Retina (tissue), 1 donor: ENCODE data around the gene SEMA3C.

Source experiments
- DNase-seq: peaks from one replicate; pipeline ENCODE4 v3.0.0-alpha.2; 2016

Gene SEMA3C

DNA sequence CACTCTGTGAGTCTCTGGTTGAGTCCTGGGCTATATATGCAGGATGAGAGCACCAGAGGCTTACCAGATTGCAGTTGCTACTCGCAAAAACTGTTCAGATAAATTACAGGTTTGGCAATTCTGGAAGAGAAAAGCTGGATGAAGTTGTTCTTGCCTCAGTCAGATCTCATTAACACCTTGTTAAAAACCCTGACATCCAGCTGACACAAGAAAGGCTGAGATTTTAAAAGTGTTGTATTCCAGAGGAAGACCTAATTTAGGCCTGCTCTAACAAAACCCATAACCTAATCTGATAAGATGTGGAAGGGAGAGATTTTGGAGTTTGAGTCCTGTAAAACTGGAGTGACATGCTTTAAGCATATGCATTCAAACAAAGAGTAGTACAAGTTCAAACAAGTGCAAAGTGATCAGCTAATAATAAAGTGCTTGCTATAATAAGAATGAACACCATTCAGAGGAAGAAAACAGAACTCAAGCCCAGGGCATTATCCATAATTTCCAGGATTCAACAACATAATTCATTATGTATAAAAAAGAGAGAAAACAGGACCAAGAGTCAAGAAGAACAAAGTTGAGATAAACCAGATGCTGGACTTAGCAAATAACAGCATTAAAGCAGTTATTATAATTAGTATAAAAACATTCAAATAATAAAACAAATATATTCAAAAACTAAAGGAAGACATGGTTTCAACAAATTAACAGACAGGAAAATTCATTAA is 144.9 kb downstream of the SEMA3C start:
- DNase-seq: no peak

GRCh38 chr7:80772347-80772993 is 146.4 kb downstream of the SEMA3C start:
- DNase-seq: no peak

GRCh38 chr7:80771523-80771922 is 147.3 kb downstream of the SEMA3C start:
- no peak for DNase-seq

- no peak for DNase-seq
Measured at GRCh38 chr7:80770675-80771081, 148.2 kb downstream of the SEMA3C start.

- no peak for DNase-seq
Measured at GRCh38 chr7:80770061-80770460, 148.8 kb downstream of the SEMA3C start.

- no peak for DNase-seq
Measured at GRCh38 chr7:80768756-80769155, 150.1 kb downstream of the SEMA3C start.

GRCh38 chr7:80767654-80768053 is 151.2 kb downstream of the SEMA3C start:
- DNase-seq: no peak

- DNase-seq: no peak
Measured at GRCh38 chr7:80766724-80767123, 152.1 kb downstream of the SEMA3C start.

DNA sequence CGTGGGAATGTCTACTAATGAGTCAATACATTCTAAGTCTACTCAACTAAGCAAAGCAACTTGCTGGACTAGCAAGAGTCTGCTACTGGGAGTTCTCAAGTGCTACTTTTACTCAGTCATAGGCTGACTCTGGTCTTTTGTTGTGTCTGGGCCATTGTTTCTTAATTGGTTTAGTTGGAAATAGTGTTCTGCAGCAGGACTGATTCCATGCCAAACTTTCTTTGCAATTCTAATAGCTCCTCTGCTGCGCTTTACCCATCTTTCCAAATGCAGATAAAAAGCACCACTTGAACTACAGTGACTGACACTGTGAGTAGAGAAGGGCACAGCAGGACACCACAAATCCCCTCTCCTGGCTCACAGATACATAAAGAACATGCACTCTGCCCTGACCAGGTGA is 154.7 kb downstream of the SEMA3C start:
- no peak for DNase-seq

DNA sequence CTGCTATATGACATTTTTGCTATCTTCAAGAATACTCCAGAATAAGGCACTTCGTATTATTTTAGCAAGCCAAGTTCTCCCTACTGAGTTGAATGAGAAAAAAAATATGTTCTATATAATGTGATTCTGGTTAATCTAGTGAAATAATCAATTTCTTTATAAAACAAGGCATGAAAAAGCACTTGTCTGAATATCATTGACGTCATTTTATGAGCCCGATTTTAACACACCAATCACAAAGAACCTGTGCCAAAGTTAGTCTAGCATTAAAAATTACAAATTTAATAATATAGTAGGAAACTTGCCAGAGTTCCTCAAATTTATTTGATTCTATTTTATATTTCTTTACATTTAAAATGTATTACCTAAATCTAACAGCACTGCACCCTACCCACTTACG is 155.1 kb downstream of the SEMA3C start:
- no peak for DNase-seq

DNA sequence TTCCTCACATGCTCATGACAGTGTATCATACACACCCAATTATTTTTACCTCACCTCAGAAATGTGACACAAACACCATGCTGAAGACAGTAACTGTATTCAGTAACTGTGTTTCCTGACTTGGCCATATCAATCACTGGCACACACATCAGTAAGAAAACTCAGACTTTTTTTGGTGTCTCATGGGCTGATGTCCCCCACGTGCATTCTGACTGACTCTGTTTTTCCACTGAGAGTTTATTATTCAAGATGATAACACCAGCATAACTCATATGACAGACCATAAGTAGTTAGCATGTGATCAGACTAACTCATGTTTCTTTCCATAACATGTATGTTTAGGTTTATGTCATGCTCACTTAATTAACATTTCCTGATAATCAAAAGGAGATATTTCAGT is 155.6 kb downstream of the SEMA3C start:
- no peak for DNase-seq

- no peak for DNase-seq
Measured at GRCh38 chr7:80760292-80760691, 158.6 kb downstream of the SEMA3C start.

- DNase-seq: no peak
Measured at GRCh38 chr7:80752954-80753690, 165.7 kb downstream of the SEMA3C start.

DNA sequence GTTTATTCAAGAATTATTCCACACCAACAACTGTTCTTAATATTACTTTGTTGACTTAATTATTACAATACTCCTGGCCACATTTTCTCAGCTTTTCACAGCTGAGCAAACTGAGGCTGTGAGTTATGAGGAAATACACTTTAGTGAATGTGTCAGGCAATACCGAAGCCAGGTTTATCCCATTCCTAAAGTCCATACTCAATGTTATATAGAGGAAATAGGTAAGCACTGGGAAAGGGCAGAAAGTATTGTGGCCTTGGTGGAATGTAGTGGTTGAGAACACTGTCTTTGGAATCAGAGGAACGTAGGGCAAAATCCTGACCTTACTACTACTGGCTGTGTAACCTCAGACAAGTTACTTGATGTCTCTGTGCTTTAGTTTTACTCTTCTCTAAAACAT is 169.6 kb downstream of the SEMA3C start:
- no peak for DNase-seq

DNA sequence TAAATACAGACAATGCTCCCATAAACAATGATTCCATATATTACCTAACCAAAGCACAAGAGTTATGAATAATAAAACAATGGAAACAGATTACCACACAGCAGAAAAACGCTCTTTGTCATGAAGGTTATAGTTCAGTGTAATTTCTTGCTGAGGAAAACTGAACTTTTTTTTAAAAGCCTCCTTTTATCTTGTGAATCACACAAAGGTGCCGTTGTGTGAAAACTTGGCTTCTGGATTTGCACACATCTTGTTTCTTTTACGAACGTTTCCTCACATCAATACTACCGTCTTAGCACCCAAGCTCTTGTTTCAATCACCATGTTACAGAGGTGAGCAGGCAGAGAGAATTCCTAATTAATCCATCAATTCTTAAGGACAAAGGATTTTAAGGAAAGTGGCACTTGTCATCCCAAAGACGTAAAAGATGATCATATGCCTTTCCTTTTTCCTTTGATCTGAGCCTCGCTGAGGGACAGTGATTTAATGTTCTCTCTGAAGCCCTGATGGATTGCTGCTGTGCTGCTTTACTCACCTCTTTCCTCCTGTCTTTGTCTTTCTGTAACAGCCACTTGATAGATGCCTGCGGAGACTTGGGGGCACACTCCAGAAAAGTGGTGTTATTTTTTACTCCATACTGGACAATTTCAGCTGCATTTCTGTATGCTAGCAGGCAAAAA is 170.3 kb downstream of the SEMA3C start:
- peak; percentile 40 for DNase-seq

DNA sequence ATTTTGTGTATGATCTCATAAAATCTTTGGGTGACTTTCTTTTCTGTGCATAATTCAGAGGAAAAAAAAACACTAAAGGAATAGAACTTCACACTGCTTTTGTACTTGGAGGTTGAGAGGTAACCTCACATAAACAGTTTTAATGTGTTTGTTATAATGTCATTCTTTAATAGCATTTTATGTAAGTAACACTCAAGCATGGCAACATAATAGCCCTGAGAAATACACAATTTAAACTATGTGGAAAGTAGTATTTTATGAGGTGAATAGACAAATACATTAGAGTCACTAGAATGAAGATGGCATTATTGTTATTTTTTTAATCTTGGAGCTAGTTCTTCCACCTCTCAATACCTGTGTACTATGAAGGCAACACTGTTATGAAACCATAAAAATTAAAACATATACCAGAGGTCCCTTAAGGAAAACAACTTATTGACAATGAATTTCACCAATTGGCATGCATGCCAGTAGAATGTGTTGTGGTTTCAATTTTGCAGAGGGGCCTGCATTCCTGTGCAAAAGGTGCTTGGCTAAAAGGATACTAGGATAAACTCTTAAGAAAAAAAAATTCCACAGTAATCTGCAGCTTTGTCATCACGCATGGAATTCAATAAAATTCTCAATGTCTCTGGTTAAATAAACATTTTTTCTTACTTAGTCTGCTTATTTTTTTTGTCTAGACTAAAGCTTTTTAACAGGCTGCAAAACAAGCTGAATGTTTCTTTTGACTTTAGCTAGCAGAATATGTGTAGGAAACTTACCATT is 177.9 kb downstream of the SEMA3C start:
- no peak for DNase-seq

DNA sequence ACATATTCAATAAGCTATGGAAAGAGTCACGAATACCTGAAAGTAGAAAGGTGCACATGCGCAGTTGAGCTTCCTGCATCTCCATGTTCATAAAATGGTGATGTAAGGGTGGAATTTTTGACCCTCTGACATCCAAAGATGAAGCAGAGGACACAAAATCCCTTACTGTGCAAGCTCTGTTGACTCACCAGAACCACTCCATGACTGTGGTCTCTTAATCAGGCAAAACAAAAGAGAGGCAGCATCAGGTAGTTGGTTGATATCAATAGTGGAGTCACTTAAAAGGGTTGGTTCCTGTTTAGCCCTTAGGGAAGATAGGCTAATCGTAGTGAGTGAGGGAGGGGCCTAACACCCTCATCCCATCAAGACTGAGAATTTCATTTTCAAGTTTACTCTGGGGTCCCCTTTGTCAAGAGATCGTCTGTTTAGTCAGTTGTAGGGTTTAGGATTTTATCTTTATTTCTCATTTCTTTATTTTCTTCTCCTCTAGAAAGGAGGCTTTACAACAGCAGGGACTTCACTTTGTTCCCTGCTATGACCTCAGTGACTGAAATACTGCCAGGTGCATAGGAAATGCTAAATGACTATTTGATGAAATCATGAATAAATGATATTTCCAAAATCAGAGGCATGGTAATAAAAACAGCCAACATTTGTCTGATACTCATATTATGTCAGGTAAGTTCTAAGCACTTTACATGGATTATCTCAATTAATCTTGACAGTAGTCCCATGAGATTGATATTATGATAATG is 182.3 kb downstream of the SEMA3C start:
- DNase-seq: no peak

- no peak for DNase-seq
Measured at GRCh38 chr7:80735330-80735729, 183.5 kb downstream of the SEMA3C start.

GRCh38 chr7:80734011-80734410 is 184.8 kb downstream of the SEMA3C start:
- DNase-seq: no peak

DNA sequence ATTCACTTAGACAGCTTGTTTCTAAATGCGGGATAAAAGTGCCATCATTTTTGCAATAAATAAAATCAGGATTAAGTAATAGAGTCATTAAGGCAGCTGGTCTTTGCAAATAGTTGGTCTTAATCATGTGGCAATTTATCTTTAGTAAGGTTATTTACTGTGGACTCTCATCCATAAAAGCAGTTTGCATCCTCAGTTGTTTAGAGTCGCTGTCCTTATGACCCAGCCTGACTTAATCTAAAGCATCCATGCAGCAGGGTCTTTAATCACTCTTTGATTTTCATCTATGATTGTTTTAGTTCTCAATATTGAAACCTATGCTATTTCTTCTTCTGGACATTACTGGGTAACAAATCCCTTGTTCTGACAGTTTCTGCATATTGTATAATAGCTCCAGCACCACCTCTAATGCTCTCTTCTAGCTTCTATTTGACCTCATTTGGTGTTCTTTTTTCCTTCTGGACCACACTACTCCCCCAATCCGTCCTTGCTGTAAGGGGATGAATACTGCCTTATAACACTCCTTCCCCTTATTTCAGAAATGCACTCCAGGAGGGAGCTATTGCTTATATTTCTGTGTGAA is 185.4 kb downstream of the SEMA3C start:
- DNase-seq: no peak

GRCh38 chr7:80732630-80733029 is 186.2 kb downstream of the SEMA3C start:
- DNase-seq: no peak

- DNase-seq: no peak
Measured at GRCh38 chr7:80731281-80731680, 187.6 kb downstream of the SEMA3C start.
